PC-9 (cell line): Measurements from ENCODE around the gene KLF13.

Source experiments
- CTCF ChIP-seq: fragments of 200-600 bp; sonication (generic); conservative IDR thresholded peaks from 2 replicates; pipeline ENCODE4 v1.6.1; 2017; ENCODE audit warnings: mixed run types, antibody characterized with exemption, mild to moderate bottlenecking, moderate library complexity
- EZH2 ChIP-seq: fragments of 200-600 bp; sonication (generic); IDR thresholded peaks from 2 replicates; pipeline ENCODE4 v1.8.0; 2017; ENCODE audit warnings: antibody characterized with exemption, low read depth

GRCh38 chr15:31329640-31330010 is 3.0 kb downstream of the KLF13 start:
- TF ChIP-seq CTCF: no peak
- TF ChIP-seq EZH2: no peak
